Cerebellar cortex (tissue), 1 donor: Measurements from ENCODE around the gene ZNF608.

Experiments used
- DNase-seq: peaks from one replicate; pipeline ENCODE4 v3.0.0-alpha.2; 2015; ENCODE audit warnings: low spot score

ZNF608 gene

DNA sequence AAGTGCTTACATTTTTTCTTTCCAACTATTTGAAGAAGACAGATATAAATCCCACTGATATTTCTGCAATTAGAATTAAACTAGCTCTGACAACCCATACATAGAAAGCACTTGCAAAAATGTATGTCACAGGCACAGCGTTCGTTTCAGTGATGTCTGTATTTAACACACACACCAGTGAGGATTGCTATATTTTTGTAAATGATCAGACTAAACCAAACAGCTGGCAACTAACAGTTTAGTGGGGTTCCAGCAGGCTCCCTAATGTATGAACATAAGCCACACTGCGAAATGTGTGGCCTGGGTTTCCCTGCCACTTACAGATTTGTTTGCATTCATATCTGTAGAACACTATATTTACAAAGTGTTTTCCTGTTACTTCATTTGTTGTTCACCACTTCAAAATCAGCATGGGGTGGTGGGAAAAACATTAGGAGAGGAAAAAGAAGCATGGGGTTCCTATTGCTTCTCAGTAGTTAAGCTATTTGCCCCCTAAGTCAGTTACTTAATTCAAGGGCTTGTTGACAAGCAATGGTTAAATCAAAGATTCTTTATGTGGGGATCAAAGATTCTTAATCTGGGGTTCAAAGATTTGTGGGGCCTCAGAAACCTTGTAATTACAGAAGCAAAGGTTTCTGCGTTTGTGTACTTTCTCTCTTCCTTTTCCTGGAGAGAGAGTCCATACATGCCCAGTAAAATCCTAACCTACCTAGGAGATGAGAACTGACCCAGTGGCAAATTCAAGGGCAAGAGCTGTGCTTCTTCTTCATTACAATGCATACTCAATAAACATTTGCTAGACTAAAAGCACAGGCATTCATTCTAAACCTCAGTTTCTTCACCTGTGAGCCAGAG lies 27.1 kb downstream of the ZNF608 start:
- peak; percentile 45 for DNase-seq

- DNase-seq = peak; percentile 78
These were observed 28.1 kb downstream of the ZNF608 start for GRCh38 chr5:124718380-124718789.

GRCh38 chr5:124716169-124716568 lies 30.3 kb downstream of the ZNF608 start:
- DNase-seq = no peak

- DNase-seq = no peak
These were observed 31.5 kb downstream of the ZNF608 start for GRCh38 chr5:124714910-124715309.

- DNase-seq = no peak
These were observed 32.8 kb downstream of the ZNF608 start for GRCh38 chr5:124713595-124713994.

GRCh38 chr5:124712731-124713305 lies 33.6 kb downstream of the ZNF608 start:
- DNase-seq = no peak

DNA sequence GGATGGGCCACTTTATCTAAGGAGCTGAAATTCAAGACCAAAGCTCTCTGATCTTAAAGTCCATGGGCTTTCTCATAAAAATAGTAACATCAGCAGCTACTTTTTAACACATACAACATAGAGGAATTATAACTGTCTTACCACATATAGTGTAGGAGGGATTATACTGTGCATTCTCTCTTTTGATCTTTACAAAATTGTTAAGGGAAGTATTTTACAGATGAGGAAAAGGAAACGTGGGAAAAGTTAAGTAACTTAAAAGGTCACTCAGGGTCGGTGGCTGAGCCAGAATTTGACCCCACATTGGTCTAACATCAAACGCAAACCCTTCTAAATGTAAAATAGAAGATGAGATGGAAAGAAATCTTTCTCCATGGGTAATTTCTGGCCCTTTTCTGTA lies 38.4 kb downstream of the ZNF608 start:
- DNase-seq = no peak

GRCh38 chr5:124707520-124707919 lies 38.9 kb downstream of the ZNF608 start:
- no peak for DNase-seq

GRCh38 chr5:124706729-124707361 lies 39.6 kb downstream of the ZNF608 start:
- DNase-seq = peak; percentile 63

- no peak for DNase-seq
These were observed 40.4 kb downstream of the ZNF608 start for GRCh38 chr5:124706051-124706450.

DNA sequence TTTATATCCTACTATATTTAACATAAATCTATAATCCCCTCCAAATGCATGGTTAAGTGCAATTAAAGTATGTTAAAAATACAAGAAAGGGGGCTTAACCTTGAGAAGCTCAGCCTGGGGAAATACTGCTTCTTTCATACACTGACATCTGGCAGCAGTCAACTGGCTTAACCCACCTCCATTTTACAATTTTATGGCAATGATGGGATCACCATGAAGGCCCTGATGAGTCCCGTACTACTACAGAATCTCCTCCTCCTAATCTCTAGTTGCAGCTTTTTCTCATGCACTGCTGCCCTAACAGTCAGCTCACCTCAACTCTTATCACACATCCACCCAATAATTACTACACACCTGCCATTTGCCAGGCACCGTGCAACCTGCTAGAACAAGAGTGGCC lies 40.9 kb downstream of the ZNF608 start:
- no peak for DNase-seq

DNA sequence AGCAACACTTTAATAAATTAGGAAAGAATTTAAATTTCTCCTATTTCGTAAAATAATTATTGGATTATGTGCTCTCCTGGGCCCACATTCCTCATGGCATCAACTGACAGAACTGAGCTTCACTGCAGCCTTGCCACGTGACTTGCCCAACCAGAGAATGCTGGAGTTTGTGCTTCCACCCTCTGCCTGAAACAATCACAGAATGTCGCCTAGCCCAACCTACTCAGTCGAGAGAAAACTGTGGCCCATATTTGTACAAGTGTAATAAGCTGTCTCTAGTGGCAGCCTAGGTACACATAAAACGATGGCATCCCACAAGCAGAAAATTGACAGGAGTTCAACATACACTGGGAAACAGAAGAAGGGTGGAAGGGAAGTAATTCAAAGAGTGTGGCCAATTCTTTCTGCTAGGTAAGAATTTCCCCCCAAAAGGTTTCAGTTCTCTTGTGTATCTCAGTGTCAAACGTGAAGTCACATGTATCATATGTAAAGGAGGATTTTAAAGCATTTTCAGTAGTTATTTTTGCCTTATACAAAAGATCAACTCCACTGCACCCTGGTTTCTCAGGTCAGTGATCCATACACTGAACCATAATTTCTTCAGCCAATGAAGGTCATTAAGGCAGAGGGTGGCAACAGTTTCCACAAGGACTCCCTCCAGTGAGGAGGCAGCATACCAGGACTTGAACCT lies 41.7 kb downstream of the ZNF608 start:
- DNase-seq = no peak

GRCh38 chr5:124703995-124704394 lies 42.4 kb downstream of the ZNF608 start:
- no peak for DNase-seq

GRCh38 chr5:124702525-124702924 lies 43.9 kb downstream of the ZNF608 start:
- no peak for DNase-seq

GRCh38 chr5:124701873-124702425 lies 44.5 kb downstream of the ZNF608 start:
- no peak for DNase-seq

DNA sequence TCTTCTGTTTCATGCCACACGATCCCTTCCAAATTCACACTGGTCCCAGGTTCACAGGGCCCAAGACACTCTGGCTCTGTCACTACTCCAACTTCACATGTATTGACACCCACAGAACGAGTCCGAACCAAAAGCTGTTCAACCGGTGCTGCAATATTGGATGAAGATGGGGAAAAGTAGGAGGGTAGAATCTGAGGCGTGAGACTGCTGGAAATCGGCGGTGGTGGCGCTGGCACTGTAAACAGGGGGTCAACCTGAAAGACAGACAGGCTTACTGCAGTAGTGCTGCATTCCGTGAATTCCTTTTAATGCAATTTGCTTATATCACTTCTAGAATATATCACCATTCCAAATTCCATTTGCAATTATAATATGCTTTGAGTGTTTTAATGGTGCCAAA lies 45.4 kb downstream of the ZNF608 start:
- no peak for DNase-seq

DNA sequence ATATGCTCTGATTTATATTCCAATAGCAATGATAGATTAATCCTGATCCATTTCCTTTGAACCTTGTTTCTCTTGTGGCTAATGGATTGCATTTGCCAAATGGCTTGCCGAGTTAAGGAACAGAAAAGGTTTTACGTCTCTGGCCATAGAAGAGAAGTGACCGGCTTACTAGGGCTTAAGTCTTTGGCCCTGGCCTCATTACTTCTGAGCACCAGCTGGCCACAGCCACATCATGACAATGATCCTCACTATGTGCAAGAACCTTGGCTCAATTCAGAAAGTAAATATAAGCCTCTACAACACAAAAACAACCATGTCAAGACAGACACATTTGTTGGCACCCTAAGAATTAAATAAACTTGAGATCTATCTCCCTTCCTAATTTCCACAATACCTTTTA lies 46.1 kb downstream of the ZNF608 start:
- no peak for DNase-seq

GRCh38 chr5:124698770-124699169 lies 47.7 kb downstream of the ZNF608 start:
- DNase-seq = no peak

GRCh38 chr5:124697933-124698591 lies 48.4 kb downstream of the ZNF608 start:
- no peak for DNase-seq

- no peak for DNase-seq
These were observed 48.9 kb downstream of the ZNF608 start for GRCh38 chr5:124697501-124697900.

- no peak for DNase-seq
These were observed 49.5 kb downstream of the ZNF608 start for GRCh38 chr5:124696898-124697297.
